ENCODE results near the gene COL19A1.

COL19A1 gene

GRCh38 chr6:70133246-70133645 lies 266.9 kb downstream of the COL19A1 start:
- no peak for DNase-seq

DNA sequence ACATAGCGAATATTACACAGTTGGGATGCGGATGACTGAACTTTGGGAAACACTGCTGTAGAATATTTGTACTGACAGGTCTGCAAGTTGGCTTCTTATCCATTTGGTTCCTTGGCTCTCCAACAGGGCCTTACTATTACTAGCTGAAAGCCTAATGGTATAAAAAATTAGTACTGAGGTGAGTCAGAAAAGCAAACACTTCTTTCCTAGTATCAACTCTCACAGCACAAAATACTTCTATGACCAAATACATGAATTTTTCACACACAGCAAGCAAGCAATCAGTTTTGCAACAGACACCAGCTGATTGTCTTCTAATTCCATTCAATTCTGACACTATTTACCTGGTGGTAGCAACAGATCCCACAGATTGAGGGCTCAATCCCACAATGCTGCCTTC lies 268.2 kb downstream of the COL19A1 start:
- DNase-seq: no peak

DNA sequence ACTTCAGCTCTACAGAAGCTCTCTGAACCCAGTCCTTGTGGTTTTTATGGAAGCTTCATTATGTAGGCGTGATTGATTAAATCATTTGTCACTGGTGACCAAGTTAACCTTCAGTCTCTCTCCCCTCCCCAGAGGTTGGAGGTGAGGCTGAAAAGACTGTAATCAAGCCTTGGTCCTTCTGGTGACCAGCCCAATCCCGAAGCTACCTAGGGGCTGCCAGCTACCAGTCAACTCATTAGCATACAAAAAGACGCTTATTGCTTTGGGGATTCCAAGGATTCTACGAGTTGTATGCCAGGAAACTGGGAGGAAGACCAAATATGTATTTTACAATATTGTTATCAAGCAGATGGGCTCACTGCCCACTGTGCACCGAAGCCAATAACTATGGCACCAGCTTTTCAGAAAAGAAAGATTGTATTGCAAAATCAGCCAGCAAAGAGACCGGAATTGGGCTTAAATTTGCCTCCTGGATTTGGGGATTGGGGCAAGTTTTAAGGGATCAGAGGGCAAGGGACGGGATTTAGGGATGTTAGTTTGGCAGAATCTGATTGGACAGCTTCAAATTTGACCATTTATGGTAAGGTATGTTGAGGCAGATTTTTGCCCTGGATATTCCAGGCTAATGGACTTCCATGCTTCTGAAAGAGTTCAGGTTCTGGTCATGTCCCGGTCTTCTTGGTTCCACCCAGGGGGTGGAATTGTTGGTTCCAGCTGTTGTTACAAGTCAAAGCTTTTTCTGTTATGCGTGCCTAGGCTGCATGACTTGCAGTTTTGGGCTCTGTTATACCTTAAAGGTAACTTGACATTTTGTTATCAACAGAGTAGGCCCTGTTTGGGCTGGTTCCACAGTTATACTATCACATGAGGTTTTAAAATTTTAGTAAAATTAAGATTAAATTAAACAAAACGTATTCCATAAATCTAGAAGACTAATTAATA lies 269.1 kb downstream of the COL19A1 start:
- DNase-seq: no peak

GRCh38 chr6:70136996-70137395 lies 270.6 kb downstream of the COL19A1 start:
- DNase-seq: no peak

DNA sequence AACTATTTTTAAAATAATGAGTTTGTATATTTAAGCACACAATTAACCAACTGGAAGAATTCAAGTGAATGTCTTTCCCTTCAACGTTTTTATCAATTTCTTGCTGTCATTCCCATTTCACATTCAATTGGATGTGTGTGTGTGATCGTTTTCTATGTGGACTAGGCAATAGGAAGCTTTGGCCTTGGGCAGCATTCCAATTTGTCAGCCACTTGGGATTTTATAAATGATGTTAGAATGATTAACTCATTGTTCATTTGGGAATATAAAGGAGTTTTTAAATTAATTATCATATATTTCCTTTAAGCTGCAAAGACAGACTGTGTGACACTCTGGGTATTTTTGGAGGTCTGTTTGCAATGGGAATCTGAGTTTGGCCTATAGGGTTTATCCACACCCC lies 274.1 kb downstream of the COL19A1 start:
- DNase-seq: no peak

GRCh38 chr6:70142034-70142433 lies 275.7 kb downstream of the COL19A1 start:
- DNase-seq: no peak

- DNase-seq: no peak
These were observed 278.8 kb downstream of the COL19A1 start for GRCh38 chr6:70145178-70145577.

GRCh38 chr6:70149209-70149788 lies 282.9 kb downstream of the COL19A1 start:
- DNase-seq: no peak

DNA sequence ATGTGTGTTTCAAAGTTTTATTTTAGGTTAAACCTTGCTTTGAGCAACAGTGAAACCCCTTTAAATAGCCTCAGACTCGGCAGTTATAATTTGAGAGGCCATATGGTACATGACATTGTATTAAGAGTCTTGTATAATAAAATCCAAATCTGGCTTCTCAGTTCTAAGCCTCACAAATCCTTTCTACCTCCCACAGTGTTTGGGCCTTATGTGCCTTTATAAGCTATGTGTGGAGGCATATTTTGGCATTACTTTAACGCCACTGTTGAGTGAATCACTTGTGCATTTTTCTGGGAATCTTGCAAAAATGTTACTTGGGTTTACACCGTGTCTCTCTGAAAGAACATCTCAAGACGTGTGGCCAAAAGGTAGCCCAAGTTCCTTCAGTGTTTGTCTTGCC lies 284.2 kb downstream of the COL19A1 start:
- no peak for DNase-seq

DNA sequence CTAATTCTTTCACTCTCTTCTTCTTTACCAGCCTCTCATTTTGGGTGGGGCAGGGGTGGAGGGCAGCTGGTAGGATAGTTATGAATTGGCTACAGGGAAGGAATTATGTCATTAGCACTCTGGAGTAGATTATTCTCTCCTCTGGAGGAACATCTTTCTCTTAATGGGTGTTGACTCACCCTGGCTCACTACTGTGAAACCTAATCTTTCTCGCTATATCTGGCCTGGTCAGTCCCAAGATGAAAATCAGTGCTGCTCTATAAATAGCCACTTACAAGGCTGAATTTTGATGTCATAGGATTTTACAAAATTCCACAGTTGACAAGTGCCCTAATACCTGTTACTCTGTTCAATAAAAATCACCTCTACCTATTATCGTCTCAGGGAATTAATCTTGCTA lies 285.3 kb downstream of the COL19A1 start:
- DNase-seq: no peak

GRCh38 chr6:70152786-70153185 lies 286.4 kb downstream of the COL19A1 start:
- DNase-seq: no peak

- DNase-seq: no peak
These were observed 290.7 kb downstream of the COL19A1 start for GRCh38 chr6:70157086-70157485.

DNA sequence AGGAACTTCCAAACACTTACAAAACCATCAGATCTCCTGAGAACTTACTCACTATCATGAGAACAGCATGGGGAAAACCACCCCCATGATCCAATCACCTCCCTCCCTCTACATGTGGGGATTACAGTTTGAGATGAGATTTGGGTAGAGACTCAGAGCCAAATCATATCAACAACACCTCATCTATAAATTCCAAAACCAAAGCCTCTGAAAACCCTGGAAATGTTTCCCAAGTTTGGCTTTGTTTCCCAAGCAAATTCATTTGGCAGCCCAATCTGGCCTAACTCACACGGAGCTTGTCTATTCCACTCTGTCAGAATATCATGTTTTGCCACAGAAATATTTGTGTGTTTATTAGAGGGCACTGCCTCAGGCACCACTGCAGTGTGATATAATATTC lies 293.9 kb downstream of the COL19A1 start:
- no peak for DNase-seq

- DNase-seq: no peak
These were observed 296.6 kb downstream of the COL19A1 start for GRCh38 chr6:70162972-70163371.

DNA sequence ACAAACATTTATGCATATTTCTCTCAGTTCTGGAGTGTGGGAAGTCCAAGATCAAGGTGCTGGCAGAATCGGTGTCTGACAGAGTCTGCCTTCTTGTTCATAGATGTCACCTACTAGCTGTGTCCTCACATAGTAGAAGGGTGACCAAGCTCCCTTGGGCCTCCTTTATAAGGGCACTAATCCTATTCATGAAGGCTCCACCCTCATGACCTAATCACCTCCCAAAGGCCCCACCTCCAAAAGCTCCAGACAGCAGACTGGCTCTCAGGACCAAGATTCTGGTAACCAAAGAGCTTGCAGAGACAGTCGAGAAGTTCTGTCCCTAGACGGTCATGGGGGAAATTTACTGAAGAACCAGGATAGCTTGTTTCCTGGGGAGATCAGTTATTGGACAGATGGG lies 297.4 kb downstream of the COL19A1 start:
- DNase-seq: no peak

- no peak for DNase-seq
These were observed 298.2 kb downstream of the COL19A1 start for GRCh38 chr6:70164556-70164955.

GRCh38 chr6:70166088-70166958 lies 300.0 kb downstream of the COL19A1 start:
- peak; percentile 1 for DNase-seq

DNA sequence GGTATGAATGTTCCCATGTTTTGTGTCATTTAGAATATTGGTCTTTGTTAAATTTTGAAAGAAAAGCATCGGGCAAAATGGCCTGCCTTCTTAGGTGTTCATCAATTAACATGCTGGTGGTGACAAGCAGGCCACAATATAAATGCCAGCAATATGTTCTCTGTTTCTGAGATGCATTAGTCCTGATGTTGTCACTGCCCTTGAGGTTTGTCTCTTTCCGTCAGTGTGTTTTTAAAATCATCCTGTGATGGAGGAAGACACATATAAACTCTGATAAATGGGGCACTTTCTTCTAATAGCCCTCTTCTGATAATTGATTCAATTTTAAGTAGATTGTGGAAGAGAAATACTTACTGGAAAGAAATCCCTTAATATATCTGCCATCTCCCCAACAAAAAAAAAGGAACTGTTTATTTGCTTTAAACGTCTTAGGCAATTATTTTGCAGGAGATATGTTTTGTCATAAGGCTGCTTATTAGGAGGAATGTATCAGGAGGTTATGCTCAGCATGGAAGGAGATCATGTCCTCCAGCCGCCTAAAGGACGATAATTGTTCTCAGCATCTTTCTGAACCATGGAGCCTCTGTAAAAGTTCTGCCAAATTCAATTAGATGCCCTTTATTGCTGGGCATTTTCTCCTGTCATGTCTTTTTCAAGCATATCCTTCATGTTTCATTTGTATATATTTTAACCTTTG lies 302.5 kb downstream of the COL19A1 start:
- DNase-seq: no peak

GRCh38 chr6:70171236-70171635 lies 304.9 kb downstream of the COL19A1 start:
- DNase-seq: no peak

- DNase-seq: no peak
These were observed 305.9 kb downstream of the COL19A1 start for GRCh38 chr6:70172252-70172651.

- no peak for DNase-seq
These were observed 309.4 kb downstream of the COL19A1 start for GRCh38 chr6:70175770-70176169.

DNA sequence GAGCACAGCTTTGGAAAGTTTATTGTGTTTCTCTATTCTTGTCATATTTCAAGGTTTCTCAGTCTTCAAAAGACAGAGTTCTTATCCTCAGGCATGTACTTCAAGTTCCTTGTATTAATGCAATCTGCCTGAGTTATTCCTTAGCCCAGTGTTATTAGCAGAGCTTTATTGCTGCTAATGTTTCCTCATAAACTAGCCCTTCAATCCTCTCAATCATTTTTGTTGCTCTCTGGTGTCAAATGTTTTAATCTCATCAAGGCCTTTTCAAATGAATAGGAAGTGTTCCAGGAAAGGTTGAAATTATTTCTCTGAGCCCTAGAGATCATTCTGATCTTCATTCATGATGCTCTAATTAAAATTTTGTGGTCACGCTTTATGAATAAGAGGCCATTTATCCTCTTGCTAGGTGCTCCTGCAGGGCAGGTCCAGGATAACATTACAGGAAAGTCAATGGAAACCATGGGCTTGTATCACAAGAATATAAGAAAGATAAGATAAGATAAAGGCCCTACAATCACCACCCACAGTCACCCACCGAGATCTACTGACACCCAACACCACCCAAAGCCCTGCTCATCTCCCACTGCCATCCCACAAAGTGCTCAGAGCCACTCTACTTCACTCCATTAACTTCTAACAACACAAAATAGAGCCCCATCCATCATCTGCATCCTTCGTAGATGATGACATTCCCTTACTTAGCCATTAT lies 310.6 kb downstream of the COL19A1 start:
- DNase-seq: no peak
